Measurements from ENCODE around the gene DUSP23.

The DUSP23 gene

DNA sequence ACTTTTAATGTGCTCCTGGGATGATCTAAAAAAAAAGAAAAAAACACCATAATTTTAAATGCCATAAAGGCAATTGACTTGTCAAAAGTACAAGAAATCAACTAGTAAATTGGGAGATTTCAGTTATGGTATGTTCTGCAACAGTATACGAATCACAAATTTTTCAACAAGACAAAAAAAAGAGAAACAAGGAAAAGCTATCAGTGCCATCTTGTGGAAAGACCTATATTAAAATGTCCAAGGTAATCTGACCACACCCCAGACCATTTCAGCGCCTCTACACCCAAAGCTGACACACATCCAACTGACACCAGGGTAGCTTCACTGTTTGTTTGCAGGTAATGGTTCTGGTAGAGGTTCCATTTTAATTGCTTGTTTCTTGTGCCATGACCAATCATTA is 5.0 kb upstream of the DUSP23 start:
- peaks cover 0 to 5% of the 10 kb centered on the region in 2 donors for H3K27me3 ChIP-seq
- no peak overlapping the region for H3K27ac ChIP-seq
- peaks cover 0 to 8% (median 3%) of the 10 kb centered on the region in 4 donors for H3K4me1 ChIP-seq
- intact Hi-C loops (cut with DNase I; ENCODE audit: low total_unique reads) = no loop called here
- H3K9me3 ChIP-seq = no peaks in the 10 kb centered on the region
- H3K4me3 ChIP-seq = no peak overlapping the region
- TF ChIP-seq CTCF (IDR thresholded peaks at IDR 0.05) = no peak
- H3K36me3 ChIP-seq = no peaks in the 10 kb centered on the region
- no peak for DNase-seq

DNA sequence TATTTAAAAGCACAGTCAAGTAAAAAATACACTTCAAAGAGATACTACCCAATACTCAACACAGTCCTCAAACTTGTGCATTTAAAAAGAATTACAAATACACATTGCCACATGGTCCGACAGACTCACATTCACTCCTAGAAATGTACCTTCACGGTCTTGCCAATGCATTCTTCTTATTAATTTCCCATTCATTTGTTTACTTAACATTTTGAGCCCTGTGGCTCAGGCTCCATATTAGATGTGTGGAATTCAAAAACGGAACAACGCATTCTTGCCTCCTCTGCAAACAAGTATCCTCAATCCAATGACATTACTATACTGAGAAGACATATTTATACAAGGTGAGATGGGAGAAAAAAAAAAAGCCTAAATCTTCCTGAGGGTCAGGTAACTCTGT is 2.5 kb upstream of the DUSP23 start:
- Histone ChIP-seq H3K4me3 (no peak overlapping the region), H3K4me1 (peaks cover 0 to 15% (median 10%) of the 10 kb centered on the region in 4 donors), H3K27me3 (peaks cover 0 to 1% of the 10 kb centered on the region in 2 donors), H3K27ac (no peak overlapping the region), H3K36me3 (no peaks in the 10 kb centered on the region), H3K9me3 (no peaks in the 10 kb centered on the region)
- TF ChIP-seq CTCF (IDR thresholded peaks at IDR 0.05) = no peak
- intact Hi-C loops (cut with DNase I; ENCODE audit: low total_unique reads) = no loop called here
- no peak for DNase-seq

GRCh38 chr1:159779403-159779851 is 1.3 kb upstream of the DUSP23 start:
- peak in 1 of 2 donors; percentile 31 for DNase-seq
- TF ChIP-seq CTCF (IDR thresholded peaks at IDR 0.05) = no peak
- peaks cover 0 to 15% (median 10%) of the 10 kb centered on the region in 4 donors for H3K4me1 ChIP-seq
- intact Hi-C loops (cut with DNase I; ENCODE audit: low total_unique reads) = no loop called here
- no peaks in the 10 kb centered on the region for H3K9me3 ChIP-seq
- H3K27ac ChIP-seq = peak overlapping the region in 1 of 2 donors; percentile 81
- H3K36me3 ChIP-seq = no peaks in the 10 kb centered on the region
- no peak overlapping the region for H3K4me3 ChIP-seq
- no peaks in the 10 kb centered on the region for H3K27me3 ChIP-seq

DNA sequence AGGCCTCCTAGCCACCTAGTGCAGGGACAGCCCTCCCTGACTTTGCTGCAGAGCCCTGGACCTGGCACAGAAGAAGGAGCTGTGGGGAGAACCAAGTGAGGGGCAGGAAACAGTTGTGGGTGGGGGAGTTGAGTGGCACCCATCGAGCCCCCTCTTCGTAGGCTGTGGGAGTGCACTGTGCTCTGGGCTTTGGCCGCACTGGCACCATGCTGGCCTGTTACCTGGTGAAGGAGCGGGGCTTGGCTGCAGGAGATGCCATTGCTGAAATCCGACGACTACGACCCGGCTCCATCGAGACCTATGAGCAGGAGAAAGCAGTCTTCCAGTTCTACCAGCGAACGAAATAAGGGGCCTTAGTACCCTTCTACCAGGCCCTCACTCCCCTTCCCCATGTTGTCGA is 1.2 kb downstream of the DUSP23 start:
- H3K27ac ChIP-seq = peak overlapping the region in 1 of 2 donors; percentile 81

DNA sequence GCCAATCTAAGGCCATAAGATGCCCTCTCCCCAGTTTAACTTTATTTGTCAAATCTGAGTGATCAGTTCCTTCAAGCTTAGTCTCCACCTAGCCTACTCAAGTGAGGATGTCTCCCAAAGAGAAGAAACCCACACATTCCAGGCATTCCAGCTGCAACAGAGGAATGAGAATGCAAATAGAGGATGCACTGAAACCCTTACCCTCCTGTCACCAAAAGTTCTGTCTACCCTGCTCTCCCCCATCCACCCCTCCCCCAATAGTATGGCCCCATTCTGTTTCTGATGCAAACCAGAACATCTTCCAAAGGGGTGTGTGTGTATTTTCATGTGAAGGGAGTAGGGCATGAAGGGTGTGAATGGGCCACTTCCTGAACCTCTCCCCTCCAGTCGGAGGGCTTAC is 3.0 kb downstream of the DUSP23 start:
- intact Hi-C loops (cut with DNase I; ENCODE audit: low total_unique reads) = loop anchor here (5.0 to 10.0 kb wide), 2 partner anchors 109 to 251 kb away; partner anchors contain the start of gene PIGM
- H3K4me1 ChIP-seq = peaks cover 0 to 15% (median 10%) of the 10 kb centered on the region in 4 donors
- no peak for TF ChIP-seq CTCF (IDR thresholded peaks at IDR 0.05)
- no peak for DNase-seq
- no peaks in the 10 kb centered on the region for H3K9me3 ChIP-seq
- no peak overlapping the region for H3K4me3 ChIP-seq
- no peak overlapping the region for H3K27ac ChIP-seq
- no peaks in the 10 kb centered on the region for H3K36me3 ChIP-seq
- H3K27me3 ChIP-seq = no peaks in the 10 kb centered on the region

More for the DNA sequence above, 1.2 kb downstream of the DUSP23 start:
- H3K4me3 ChIP-seq = peak overlapping the region in 1 of 2 donors; percentile 87
- no peak for DNase-seq
- no peaks in the 10 kb centered on the region for H3K27me3 ChIP-seq
- H3K9me3 ChIP-seq = no peaks in the 10 kb centered on the region
- TF ChIP-seq CTCF (IDR thresholded peaks at IDR 0.05) = no peak
- H3K36me3 ChIP-seq = no peaks in the 10 kb centered on the region
- H3K4me1 ChIP-seq = peaks cover 0 to 15% (median 10%) of the 10 kb centered on the region in 4 donors
- intact Hi-C loops (cut with DNase I; ENCODE audit: low total_unique reads) = loop anchor here (5.0 to 10.0 kb wide), 2 partner anchors 110 to 253 kb away; partner anchors contain the start of gene PIGM
